Stimulated activated CD8-positive, alpha-beta memory T cell treated with anti-CD3 and anti-CD28 coated beads, Interleukin-15, amount 100 ng/mL, for 4 hours (primary cell): ENCODE data around the gene KIRREL2.
"Not testable (repeated sequence)": the region's sequence is repeated elsewhere in the genome, so short reads cannot be mapped to it uniquely, and the experiment has no call there.

Source experiments
- DNase-seq, 2 donors: peaks; one replicate each; pipeline ENCODE4 v3.0.0-alpha.2; 2020; ENCODE audit warnings: low read depth in 2 of 2

The KIRREL2 gene

GRCh38 chr19:35869327-35870123 lies 12.8 kb downstream of the KIRREL2 start:
- peak; percentile 54 to 58 for DNase-seq

GRCh38 chr19:35870124-35870736 lies 13.5 kb downstream of the KIRREL2 start:
- not testable (repeated sequence) for DNase-seq

- DNase-seq, result no peak
Measured at GRCh38 chr19:35870798-35871197, 14.1 kb downstream of the KIRREL2 start.

DNA sequence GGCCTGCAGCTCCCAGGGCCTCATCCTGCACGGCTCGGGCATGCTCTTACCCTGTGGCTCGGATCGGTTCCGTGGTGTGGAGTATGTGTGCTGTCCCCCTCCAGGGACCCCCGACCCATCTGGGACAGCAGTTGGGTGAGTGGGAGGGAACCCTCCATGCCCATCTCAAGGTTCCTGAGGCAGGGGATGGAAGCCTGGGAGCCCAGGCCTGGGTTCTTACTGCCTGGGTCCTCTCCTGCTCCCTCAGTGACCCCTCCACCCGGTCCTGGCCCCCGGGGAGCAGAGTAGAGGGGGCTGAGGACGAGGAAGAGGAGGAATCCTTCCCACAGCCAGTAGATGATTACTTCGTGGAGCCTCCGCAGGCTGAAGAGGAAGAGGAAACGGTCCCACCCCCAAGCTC lies 14.9 kb downstream of the KIRREL2 start:
- DNase-seq, result no peak

DNA sequence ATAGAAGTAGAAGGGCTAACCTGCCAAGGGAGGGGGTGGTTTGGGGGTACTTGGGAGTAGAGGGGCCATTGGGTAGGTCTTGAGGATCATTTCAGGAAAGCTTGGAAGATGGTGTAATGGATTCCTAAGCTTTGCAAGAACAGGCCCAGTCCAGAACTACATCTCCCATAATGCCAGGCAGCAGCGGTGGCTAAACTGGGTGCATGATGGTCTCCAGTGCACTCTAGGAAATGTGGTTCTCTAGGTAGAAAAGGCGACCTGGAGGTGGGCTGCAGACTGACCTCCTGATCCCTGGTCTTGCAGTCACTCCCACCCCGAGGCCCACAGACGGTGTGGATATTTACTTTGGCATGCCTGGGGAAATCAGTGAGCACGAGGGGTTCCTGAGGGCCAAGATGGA lies 15.5 kb downstream of the KIRREL2 start:
- no peak for DNase-seq

DNA sequence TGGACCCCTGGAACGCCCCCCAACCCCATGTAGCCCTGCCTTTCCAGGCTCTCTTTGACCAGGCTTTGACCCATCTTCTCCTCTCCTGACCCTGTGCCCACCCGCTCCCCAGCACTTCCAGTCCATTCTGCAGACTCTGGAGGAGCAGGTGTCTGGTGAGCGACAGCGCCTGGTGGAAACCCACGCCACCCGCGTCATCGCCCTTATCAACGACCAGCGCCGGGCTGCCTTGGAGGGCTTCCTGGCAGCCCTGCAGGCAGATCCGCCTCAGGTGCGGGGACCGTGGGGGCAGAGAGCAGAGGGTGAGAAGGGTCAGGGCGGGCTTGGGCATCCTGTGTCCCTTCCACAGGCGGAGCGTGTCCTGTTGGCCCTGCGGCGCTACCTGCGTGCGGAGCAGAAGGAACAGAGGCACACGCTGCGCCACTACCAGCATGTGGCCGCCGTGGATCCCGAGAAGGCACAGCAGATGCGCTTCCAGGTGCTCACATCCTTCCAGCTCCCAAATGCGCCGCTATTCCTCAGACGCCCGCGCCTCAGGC lies 17.8 kb downstream of the KIRREL2 start:
- no peak for DNase-seq

GRCh38 chr19:35879068-35879467 lies 22.4 kb downstream of the KIRREL2 start:
- no peak for DNase-seq

DNA sequence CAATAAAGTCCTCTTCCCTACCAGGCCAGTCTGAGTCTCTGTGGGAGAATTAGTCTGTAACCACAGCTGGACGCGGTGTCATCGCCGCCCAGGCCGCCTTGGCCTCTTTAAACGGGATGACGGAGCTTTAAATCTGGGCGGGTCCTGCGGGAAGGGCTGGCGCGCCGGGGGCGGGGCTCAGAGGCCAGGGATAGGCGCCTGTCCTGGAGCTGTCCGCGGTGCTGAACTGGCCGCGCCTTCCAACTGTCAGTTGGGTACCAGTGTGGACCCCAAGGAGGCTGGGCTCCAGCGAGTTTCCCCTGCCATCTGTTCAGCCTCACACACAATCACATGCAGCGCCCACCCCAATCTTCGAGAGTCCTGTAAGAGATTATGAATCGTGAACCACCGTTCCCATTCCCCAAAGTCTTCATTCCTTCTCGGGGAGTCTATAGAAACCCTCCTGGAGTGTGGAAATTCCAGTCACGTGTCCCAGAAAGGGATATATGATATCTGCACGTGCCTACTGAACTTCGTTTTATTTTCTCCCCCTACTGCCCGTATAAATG lies 23.1 kb downstream of the KIRREL2 start:
- peak in 1 of 2 donors; percentile 29 for DNase-seq

GRCh38 chr19:35882114-35882832 lies 25.6 kb downstream of the KIRREL2 start:
- DNase-seq, result no peak

- DNase-seq, result no peak
Measured at GRCh38 chr19:35883882-35884281, 27.2 kb downstream of the KIRREL2 start.

- no peak for DNase-seq
Measured at GRCh38 chr19:35885225-35885738, 28.6 kb downstream of the KIRREL2 start.

DNA sequence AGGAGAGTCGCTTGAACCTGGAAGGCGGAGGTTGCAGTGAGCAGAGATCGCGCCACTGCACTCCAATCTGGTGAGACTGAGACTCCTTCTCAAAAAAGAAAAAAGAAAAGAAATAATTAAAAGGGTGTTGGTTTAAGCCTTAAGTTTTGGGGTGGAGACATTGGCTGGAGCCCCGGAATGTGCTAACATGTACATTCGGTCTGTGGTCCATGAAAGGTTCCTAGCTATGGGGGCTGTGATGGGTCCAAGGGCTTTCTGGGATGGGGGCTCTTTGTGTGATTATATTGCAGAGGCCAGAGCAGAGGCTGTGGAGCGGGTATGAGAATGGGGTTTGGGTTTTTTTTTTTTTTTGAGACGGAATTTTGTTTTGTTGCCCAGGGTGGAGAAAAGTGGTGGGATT lies 29.2 kb downstream of the KIRREL2 start:
- DNase-seq, result no peak

DNA sequence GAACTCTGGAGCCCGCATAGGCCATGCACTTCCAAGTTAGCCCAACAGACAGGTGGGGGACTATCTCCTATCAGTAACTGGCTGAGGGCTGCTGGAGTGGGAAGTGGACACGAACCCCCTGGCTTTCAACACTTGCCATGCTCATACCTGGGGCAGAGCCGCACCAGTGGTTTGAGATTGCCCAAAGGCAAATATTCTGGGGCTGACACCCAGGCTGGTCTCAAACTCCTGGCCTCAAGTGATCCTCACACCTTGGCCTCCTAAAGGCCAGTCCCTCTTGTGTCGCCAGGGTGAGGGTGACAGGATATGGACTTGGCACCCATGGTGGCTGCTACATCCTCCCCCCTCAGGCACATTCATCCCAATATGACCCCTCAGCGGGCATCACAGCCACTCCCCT lies 30.5 kb downstream of the KIRREL2 start:
- no peak for DNase-seq

GRCh38 chr19:35888398-35888797 lies 31.7 kb downstream of the KIRREL2 start:
- DNase-seq, result no peak

DNA sequence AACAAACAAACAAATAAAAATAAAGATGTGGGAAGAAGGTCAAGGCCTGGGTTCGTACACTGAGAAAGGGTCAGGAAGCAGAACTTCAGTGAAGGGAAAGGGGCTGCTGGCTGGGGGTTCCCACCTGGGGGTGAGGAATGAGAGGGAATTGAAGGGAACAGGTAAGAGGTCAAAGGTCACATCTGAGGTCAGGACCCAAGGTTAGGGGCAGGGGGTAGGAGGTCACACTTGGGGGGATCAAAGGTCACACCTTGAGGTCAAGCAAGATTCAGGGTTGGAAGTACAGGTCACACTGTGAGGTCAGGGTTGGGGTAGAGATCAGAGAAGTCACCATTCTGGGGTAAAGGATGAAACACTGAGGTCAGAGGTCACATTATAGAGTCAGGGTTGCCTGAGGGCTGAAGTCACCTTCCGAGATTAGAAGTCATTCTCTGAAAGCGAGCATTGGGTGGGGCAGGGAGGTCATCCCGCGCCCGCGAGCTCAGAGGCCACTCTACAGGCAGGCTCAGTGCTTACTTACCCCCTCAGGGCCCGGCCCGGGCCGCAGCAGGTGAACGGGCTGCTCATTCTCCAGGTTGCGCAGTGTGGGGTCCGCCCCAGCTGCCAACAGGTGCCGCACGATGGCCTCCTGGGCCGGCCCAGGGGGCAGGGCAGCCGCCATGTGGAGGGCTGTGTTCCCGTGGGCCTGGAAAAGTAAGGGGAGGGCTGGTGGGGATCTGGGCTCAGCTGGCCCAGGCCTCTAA lies 32.8 kb downstream of the KIRREL2 start:
- DNase-seq, result no peak

GRCh38 chr19:35890113-35890650 lies 33.5 kb downstream of the KIRREL2 start:
- DNase-seq, result no peak

- DNase-seq, result not testable (repeated sequence)
Measured at GRCh38 chr19:35891819-35892218, 35.1 kb downstream of the KIRREL2 start.

DNA sequence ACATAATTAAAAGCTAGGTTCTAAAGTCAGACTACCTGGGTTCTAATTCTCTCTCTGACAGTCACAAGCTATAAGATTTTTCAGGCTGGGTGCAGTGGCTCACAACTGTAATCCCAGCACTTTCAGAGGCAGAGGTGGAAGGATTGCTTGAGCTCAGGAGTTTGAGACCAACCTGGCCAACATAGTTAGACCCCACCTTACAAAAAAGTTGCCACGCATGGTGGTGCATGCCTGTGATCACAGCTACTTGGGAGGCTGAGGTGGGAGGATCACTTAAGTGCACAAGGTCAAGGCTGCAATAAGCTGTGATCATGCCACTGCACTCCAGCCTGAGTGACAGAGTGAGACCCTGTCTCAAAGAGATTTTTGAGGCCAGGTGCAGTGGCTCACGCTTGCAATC lies 37.6 kb downstream of the KIRREL2 start:
- DNase-seq, result no peak

- no peak for DNase-seq
Measured at GRCh38 chr19:35895911-35896642, 39.4 kb downstream of the KIRREL2 start.

GRCh38 chr19:35896643-35897040 lies 39.9 kb downstream of the KIRREL2 start:
- DNase-seq, result no peak
